ENCODE data around the gene CD4.

The CD4 gene

DNA sequence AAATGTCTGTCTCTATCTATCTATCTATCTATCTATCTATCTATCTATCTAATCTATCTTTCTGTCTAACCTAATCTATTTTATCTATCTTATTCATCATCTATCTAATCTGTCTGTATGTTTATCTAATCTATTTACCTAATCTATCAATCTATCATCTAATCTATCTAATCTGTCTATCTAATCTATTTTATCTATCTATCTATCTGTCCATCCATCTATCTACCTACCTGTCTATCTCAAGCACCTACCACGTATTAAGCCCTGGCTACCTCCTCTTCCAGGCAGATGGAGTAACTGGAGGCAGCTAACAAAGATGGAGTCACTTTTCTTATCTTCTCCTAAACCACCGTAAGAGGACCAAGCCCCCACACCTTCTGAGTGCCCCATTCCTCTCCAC, 5.8 kb downstream of the CD4 start:
- no peaks in the 10 kb centered on the region for H3K9me3 ChIP-seq (ENCODE audit: control insufficient read depth in 1 of 2, low read length in 2 of 2)
- H3K4me1 ChIP-seq (ENCODE audit: control insufficient read depth in 1 of 2, insufficient read depth in 2 of 2, low read length in 2 of 2): peaks cover 0 to 10% of the 10 kb centered on the region in 2 donors
- no peaks in the 10 kb centered on the region for H3K36me3 ChIP-seq (ENCODE audit: control insufficient read depth in 1 of 2, insufficient read depth in 2 of 2, low read length in 2 of 2)
- H3K27me3 ChIP-seq (ENCODE audit: low read depth, low read length): no peaks in the 10 kb centered on the region
- H3K4me3 ChIP-seq (ENCODE audit: low read depth in 1 of 2, low read length in 2 of 2): no peak overlapping the region
- H3K27ac ChIP-seq (ENCODE audit: low read length): no peak overlapping the region

DNA sequence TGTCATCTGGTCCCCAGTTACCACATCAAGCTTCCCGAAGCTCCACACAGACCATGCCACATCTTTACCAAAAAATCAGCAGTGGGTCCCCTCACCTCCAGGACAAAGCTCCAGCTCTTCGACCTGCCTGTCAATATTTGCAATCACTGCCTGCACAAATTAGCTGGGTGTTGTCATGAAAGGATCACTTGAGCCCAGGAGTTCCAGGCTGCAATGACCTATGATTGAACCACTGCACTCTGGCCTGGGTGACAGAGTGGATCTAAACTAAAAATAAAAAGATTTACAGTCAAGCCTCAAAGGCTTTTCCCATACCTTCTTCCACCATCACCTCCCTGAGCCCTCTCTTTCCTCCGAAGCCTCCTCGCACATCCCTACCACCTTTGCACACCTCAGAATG, 7.2 kb downstream of the CD4 start:
- no peaks in the 10 kb centered on the region for H3K27me3 ChIP-seq (ENCODE audit: low read depth, low read length)
- H3K9me3 ChIP-seq (ENCODE audit: control insufficient read depth in 1 of 2, low read length in 2 of 2): no peaks in the 10 kb centered on the region
- H3K4me3 ChIP-seq (ENCODE audit: low read depth in 1 of 2, low read length in 2 of 2): no peak overlapping the region
- no peaks in the 10 kb centered on the region for H3K36me3 ChIP-seq (ENCODE audit: control insufficient read depth in 1 of 2, insufficient read depth in 2 of 2, low read length in 2 of 2)
- peaks cover 0 to 10% of the 10 kb centered on the region in 2 donors for H3K4me1 ChIP-seq (ENCODE audit: control insufficient read depth in 1 of 2, insufficient read depth in 2 of 2, low read length in 2 of 2)
- no peak overlapping the region for H3K27ac ChIP-seq (ENCODE audit: low read length)

DNA sequence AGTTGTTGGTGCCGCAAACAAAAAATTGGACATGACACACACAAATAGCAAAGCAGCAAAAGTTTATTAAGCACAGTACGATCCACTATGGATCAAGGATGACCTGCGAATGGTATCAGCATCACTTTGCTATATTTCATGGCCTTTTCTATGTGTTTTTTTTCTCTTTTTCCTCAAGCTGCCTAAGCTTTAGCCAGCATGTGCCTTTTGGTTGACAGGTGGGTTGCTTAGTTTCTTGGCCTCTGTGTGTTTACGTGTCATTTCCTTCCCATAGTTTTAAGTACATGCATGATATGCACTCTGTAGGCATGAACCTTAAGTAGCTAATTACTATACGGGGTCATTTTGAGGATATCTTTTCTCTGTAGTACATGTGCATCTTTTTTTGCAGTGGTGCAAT, 9.8 kb downstream of the CD4 start:
- H3K36me3 ChIP-seq (ENCODE audit: control insufficient read depth in 1 of 2, insufficient read depth in 2 of 2, low read length in 2 of 2): no peaks in the 10 kb centered on the region
- H3K9me3 ChIP-seq (ENCODE audit: control insufficient read depth in 1 of 2, low read length in 2 of 2): no peaks in the 10 kb centered on the region
- H3K27ac ChIP-seq (ENCODE audit: low read length): no peak overlapping the region
- no peak overlapping the region for H3K4me3 ChIP-seq (ENCODE audit: low read depth in 1 of 2, low read length in 2 of 2)
- H3K27me3 ChIP-seq (ENCODE audit: low read depth, low read length): no peaks in the 10 kb centered on the region
- no peaks in the 10 kb centered on the region for H3K4me1 ChIP-seq (ENCODE audit: control insufficient read depth in 1 of 2, insufficient read depth in 2 of 2, low read length in 2 of 2)

DNA sequence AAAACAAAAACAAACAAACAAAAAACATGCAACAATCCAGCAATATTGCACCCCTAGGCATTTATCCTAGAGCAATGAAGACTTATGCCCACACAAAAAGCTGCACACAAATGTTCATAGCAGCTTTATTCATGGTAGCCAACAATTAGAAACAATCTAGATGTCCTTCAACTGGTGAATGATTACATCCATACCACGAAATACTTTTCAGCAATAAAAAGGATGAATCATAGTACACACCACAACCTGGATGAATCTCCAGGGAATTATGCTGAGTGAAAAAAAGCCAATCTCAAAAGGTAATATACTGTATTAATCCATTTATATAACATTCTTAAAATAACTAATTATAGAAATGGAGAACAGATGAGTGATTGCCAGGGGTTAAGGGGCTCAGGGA, 17.8 kb downstream of the CD4 start:
- Histone ChIP-seq H3K27ac (ENCODE audit: low read length) (no peak overlapping the region), H3K36me3 (ENCODE audit: control insufficient read depth in 1 of 2, insufficient read depth in 2 of 2, low read length in 2 of 2) (no peaks in the 10 kb centered on the region), H3K4me3 (ENCODE audit: low read depth in 1 of 2, low read length in 2 of 2) (no peak overlapping the region), H3K9me3 (ENCODE audit: control insufficient read depth in 1 of 2, low read length in 2 of 2) (no peaks in the 10 kb centered on the region), H3K27me3 (ENCODE audit: low read depth, low read length) (no peaks in the 10 kb centered on the region), H3K4me1 (ENCODE audit: control insufficient read depth in 1 of 2, insufficient read depth in 2 of 2, low read length in 2 of 2) (no peaks in the 10 kb centered on the region)

DNA sequence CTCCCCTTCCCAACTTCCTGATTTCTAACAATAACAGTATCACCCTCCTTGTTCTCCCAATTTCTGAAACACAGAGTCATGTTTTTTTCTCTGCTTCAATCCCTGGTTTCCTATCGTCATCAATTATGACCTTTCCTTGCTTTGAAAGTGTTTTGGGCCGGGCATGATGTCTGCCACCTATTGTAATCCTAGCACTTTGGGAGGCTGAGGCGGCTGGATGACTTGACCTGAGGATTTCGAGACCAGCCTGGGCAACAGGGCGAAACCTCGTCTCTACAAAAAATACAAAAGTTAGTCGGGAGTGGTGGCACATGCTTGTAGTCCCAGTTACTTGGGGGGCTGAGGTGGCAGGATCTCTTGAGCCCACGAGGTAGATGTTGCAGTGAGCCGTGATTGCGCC, 19.7 kb downstream of the CD4 start:
- no peaks in the 10 kb centered on the region for H3K36me3 ChIP-seq (ENCODE audit: control insufficient read depth in 1 of 2, insufficient read depth in 2 of 2, low read length in 2 of 2)
- H3K9me3 ChIP-seq (ENCODE audit: control insufficient read depth in 1 of 2, low read length in 2 of 2): no peaks in the 10 kb centered on the region
- no peaks in the 10 kb centered on the region for H3K4me1 ChIP-seq (ENCODE audit: control insufficient read depth in 1 of 2, insufficient read depth in 2 of 2, low read length in 2 of 2)
- H3K27me3 ChIP-seq (ENCODE audit: low read depth, low read length): no peaks in the 10 kb centered on the region
- no peak overlapping the region for H3K4me3 ChIP-seq (ENCODE audit: low read depth in 1 of 2, low read length in 2 of 2)
- H3K27ac ChIP-seq (ENCODE audit: low read length): no peak overlapping the region

DNA sequence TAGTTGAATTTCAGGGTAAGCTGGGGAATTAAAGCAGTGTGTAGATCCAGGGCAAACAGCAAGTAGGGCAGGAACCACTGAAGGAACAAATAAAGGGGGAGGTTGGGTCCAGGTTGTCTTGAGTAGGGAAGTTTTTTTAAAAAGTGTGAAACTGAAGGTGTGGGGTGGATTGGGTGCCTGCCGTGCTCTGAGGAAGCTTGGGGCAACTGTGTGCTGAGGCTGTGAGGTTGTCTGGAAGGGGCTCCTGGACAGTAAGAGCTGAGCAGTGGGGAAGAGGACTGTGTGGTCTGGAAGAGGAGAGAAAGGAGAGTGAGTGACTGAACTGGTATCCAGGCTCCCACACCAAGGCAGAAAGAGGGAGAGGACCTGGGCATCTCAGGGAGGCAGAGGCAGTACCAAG, 21.4 kb downstream of the CD4 start:
- Histone ChIP-seq H3K4me3 (ENCODE audit: low read depth in 1 of 2, low read length in 2 of 2) (no peak overlapping the region), H3K4me1 (ENCODE audit: control insufficient read depth in 1 of 2, insufficient read depth in 2 of 2, low read length in 2 of 2) (no peaks in the 10 kb centered on the region), H3K36me3 (ENCODE audit: control insufficient read depth in 1 of 2, insufficient read depth in 2 of 2, low read length in 2 of 2) (no peaks in the 10 kb centered on the region), H3K9me3 (ENCODE audit: control insufficient read depth in 1 of 2, low read length in 2 of 2) (no peaks in the 10 kb centered on the region), H3K27ac (ENCODE audit: low read length) (no peak overlapping the region), H3K27me3 (ENCODE audit: low read depth, low read length) (no peaks in the 10 kb centered on the region)

DNA sequence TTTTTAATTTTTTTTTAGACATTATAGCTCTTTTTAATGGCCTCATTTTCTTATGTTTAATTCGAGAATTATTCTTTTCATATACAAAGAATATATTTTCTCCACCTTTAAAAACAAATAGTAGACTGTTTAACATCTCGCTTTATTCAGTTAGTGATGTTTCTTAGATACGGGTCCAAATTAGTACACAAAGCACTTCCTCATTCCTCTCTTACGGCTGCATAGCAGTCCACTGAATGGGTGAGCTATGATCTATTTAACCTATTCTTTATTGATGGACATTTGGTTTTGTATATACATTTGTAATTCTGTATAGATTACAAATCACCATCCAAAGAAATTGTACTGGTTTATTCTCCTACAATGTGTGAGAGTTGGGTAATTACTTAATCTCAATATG, 24.0 kb downstream of the CD4 start:
- H3K4me1 ChIP-seq (ENCODE audit: control insufficient read depth in 1 of 2, insufficient read depth in 2 of 2, low read length in 2 of 2): no peaks in the 10 kb centered on the region
- H3K4me3 ChIP-seq (ENCODE audit: low read depth in 1 of 2, low read length in 2 of 2): no peak overlapping the region
- H3K9me3 ChIP-seq (ENCODE audit: control insufficient read depth in 1 of 2, low read length in 2 of 2): no peaks in the 10 kb centered on the region
- no peaks in the 10 kb centered on the region for H3K36me3 ChIP-seq (ENCODE audit: control insufficient read depth in 1 of 2, insufficient read depth in 2 of 2, low read length in 2 of 2)
- H3K27ac ChIP-seq (ENCODE audit: low read length): no peak overlapping the region
- no peaks in the 10 kb centered on the region for H3K27me3 ChIP-seq (ENCODE audit: low read depth, low read length)

DNA sequence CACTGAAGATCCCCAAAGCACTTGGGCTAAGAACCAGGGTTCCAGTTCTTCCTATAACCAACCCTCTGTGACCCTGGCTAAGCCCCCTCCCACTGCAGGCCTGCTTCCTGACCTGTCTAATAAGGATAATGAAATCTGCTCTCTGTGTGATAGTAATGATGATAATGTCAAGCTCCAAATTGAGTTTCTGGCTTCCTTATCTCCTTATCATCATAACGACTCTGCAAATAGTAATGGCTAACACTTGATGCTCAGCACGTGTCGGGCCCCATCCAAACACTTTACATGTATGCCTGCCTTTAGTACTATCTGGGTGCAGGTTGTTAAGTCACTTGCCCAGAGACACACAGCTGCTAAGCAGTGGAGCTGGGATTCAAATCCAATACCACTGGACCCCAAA, 27.3 kb downstream of the CD4 start:
- H3K27me3 ChIP-seq (ENCODE audit: low read depth, low read length): no peaks in the 10 kb centered on the region
- no peak overlapping the region for H3K4me3 ChIP-seq (ENCODE audit: low read depth in 1 of 2, low read length in 2 of 2)
- H3K9me3 ChIP-seq (ENCODE audit: control insufficient read depth in 1 of 2, low read length in 2 of 2): no peaks in the 10 kb centered on the region
- H3K27ac ChIP-seq (ENCODE audit: low read length): no peak overlapping the region
- peaks cover 0 to 9% of the 10 kb centered on the region in 2 donors for H3K4me1 ChIP-seq (ENCODE audit: control insufficient read depth in 1 of 2, insufficient read depth in 2 of 2, low read length in 2 of 2)
- H3K36me3 ChIP-seq (ENCODE audit: control insufficient read depth in 1 of 2, insufficient read depth in 2 of 2, low read length in 2 of 2): no peaks in the 10 kb centered on the region

DNA sequence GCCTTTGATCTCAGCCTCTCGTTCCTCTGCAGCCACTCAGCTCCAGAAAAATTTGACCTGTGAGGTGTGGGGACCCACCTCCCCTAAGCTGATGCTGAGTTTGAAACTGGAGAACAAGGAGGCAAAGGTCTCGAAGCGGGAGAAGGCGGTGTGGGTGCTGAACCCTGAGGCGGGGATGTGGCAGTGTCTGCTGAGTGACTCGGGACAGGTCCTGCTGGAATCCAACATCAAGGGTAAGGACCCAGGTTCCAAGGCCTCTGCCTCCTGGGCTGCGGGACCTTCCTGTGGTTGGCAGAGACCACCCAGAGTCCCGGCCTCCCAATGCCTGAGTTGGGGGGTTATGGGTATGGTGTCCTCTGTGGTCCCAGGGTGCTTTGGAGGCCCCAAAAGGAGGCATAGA, 27.8 kb downstream of the CD4 start:
- no peaks in the 10 kb centered on the region for H3K36me3 ChIP-seq (ENCODE audit: control insufficient read depth in 1 of 2, insufficient read depth in 2 of 2, low read length in 2 of 2)
- no peaks in the 10 kb centered on the region for H3K9me3 ChIP-seq (ENCODE audit: control insufficient read depth in 1 of 2, low read length in 2 of 2)
- H3K27ac ChIP-seq (ENCODE audit: low read length): no peak overlapping the region
- H3K27me3 ChIP-seq (ENCODE audit: low read depth, low read length): peaks cover under 1% of the 10 kb centered on the region
- H3K4me3 ChIP-seq (ENCODE audit: low read depth in 1 of 2, low read length in 2 of 2): no peak overlapping the region
- H3K4me1 ChIP-seq (ENCODE audit: control insufficient read depth in 1 of 2, insufficient read depth in 2 of 2, low read length in 2 of 2): peaks cover 0 to 13% of the 10 kb centered on the region in 2 donors

DNA sequence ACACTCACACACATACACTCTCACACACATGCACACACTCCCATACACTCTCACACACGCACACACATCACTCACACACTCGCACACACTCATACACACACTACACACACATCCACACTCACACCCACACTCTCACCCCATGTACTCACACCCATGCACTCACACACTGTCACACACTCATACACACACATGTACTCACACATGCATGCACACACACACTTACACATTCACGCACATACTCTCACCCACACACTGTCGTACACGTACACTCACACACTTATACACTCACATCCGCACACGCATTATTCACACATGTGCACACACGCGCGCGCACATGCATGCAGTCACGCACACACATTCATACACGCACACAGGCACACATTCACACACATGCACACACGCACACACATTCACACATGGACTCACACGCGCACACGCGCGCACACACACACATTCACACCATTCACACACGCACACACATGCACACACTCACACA, 28.4 kb downstream of the CD4 start:
- Histone ChIP-seq H3K4me3 (ENCODE audit: low read depth in 1 of 2, low read length in 2 of 2) (no peak overlapping the region), H3K27me3 (ENCODE audit: low read depth, low read length) (peaks cover 5% of the 10 kb centered on the region), H3K4me1 (ENCODE audit: control insufficient read depth in 1 of 2, insufficient read depth in 2 of 2, low read length in 2 of 2) (peaks cover 0 to 19% of the 10 kb centered on the region in 2 donors), H3K36me3 (ENCODE audit: control insufficient read depth in 1 of 2, insufficient read depth in 2 of 2, low read length in 2 of 2) (no peaks in the 10 kb centered on the region), H3K9me3 (ENCODE audit: control insufficient read depth in 1 of 2, low read length in 2 of 2) (no peaks in the 10 kb centered on the region), H3K27ac (ENCODE audit: low read length) (no peak overlapping the region)

DNA sequence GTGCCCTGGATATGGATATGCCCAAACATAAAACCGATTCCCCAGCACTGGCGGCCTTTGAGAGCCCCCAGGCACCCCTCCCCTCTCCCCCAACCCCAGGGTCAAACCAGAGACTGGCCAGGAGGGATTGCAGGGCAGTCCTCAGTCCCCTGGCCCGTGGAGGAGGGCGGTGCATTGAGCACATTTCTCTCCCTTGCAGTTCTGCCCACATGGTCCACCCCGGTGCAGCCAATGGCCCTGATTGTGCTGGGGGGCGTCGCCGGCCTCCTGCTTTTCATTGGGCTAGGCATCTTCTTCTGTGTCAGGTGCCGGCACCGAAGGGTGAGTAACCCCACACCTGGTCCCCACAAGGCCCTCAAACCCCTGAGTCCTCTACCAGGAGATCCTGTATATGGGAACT, 28.9 kb downstream of the CD4 start:
- no peaks in the 10 kb centered on the region for H3K9me3 ChIP-seq (ENCODE audit: control insufficient read depth in 1 of 2, low read length in 2 of 2)
- peaks cover 5% of the 10 kb centered on the region for H3K27me3 ChIP-seq (ENCODE audit: low read depth, low read length)
- H3K27ac ChIP-seq (ENCODE audit: low read length): no peak overlapping the region
- H3K4me1 ChIP-seq (ENCODE audit: control insufficient read depth in 1 of 2, insufficient read depth in 2 of 2, low read length in 2 of 2): peaks cover 0 to 23% of the 10 kb centered on the region in 2 donors
- no peak overlapping the region for H3K4me3 ChIP-seq (ENCODE audit: low read depth in 1 of 2, low read length in 2 of 2)
- no peaks in the 10 kb centered on the region for H3K36me3 ChIP-seq (ENCODE audit: control insufficient read depth in 1 of 2, insufficient read depth in 2 of 2, low read length in 2 of 2)

DNA sequence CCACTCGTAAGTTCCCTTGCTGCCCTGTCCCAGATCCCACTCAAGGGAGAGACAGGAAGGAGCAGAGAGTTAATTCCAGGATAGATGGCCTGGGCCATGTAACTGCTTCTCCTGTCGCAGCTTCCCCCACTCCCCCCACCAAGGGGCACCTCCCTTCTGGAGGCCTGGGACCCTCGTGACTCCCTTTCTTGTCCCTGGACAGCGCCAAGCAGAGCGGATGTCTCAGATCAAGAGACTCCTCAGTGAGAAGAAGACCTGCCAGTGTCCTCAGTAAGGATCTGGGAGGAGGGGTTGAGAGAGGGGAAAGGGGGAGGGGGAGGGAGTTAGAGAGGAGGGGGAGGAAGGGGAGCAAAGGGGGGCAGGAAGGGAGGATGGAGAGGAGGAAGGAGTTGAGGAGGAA, 29.3 kb downstream of the CD4 start:
- Histone ChIP-seq H3K36me3 (ENCODE audit: control insufficient read depth in 1 of 2, insufficient read depth in 2 of 2, low read length in 2 of 2) (no peaks in the 10 kb centered on the region), H3K4me3 (ENCODE audit: low read depth in 1 of 2, low read length in 2 of 2) (no peak overlapping the region), H3K27ac (ENCODE audit: low read length) (no peak overlapping the region), H3K27me3 (ENCODE audit: low read depth, low read length) (peaks cover 5% of the 10 kb centered on the region), H3K9me3 (ENCODE audit: control insufficient read depth in 1 of 2, low read length in 2 of 2) (no peaks in the 10 kb centered on the region), H3K4me1 (ENCODE audit: control insufficient read depth in 1 of 2, insufficient read depth in 2 of 2, low read length in 2 of 2) (peaks cover 0 to 23% of the 10 kb centered on the region in 2 donors)

Data from muscle layer of duodenum (tissue), 2 donors.